Astrocyte (in vitro differentiated cells and primary cell): ENCODE results near the gene PRSS1. TPM values are rescaled to one million over a fixed set of nuclear protein-coding genes. Genes with fewer than 3 reads are reported as not detected.

Source experiments
- DNase-seq: peaks from one replicate; pipeline ENCODE4 v3.0.0-alpha.2; 2010; ENCODE audit warnings: low read depth
- FAIRE-seq: peaks from 2 replicates; lab custom pipeline; 2011; peaks lifted over from hg19 to GRCh38; lab: Jason Lieb, UNC
- H2AFZ ChIP-seq: 2 replicates; pipeline ENCODE4 v1.6.0; 2012; ENCODE audit warnings: low read depth, low read length, inconsistent platforms
- H3K27ac ChIP-seq: 2 replicates; pipeline ENCODE4 v1.5.1; 2011; ENCODE audit warnings: low read depth, low read length, inconsistent platforms
- H3K27me3 ChIP-seq: 2 replicates; pipeline ENCODE4 v1.6.0; 2011; ENCODE audit warnings: low read length, inconsistent platforms; ENCODE audit not compliant: insufficient read depth
- H3K36me3 ChIP-seq: 2 replicates; pipeline ENCODE4 v1.5.1; 2011; ENCODE audit warnings: low read length, inconsistent platforms; ENCODE audit not compliant: insufficient read depth
- H3K4me1 ChIP-seq: 2 replicates; pipeline ENCODE4 v1.5.1; 2011; ENCODE audit warnings: low read length, inconsistent platforms; ENCODE audit not compliant: insufficient read depth
- H3K4me2 ChIP-seq: 2 replicates; pipeline ENCODE4 v1.6.0; 2012; ENCODE audit warnings: low read length, inconsistent platforms
- H3K4me3 ChIP-seq: 2 replicates; pipeline ENCODE4 v1.5.1; 2011; ENCODE audit warnings: low read depth, mild to moderate bottlenecking, low read length, inconsistent platforms; ENCODE audit not compliant: insufficient read depth
- H3K79me2 ChIP-seq: 2 replicates; pipeline ENCODE4 v1.6.0; 2012; ENCODE audit warnings: mild to moderate bottlenecking, low read length, inconsistent platforms; ENCODE audit not compliant: insufficient read depth
- H3K9ac ChIP-seq: 2 replicates; pipeline ENCODE4 v1.6.0; 2012; ENCODE audit warnings: mild to moderate bottlenecking, low read length, inconsistent platforms
- H3K9me3 ChIP-seq: 2 replicates; pipeline ENCODE4 v1.5.1; 2012; ENCODE audit warnings: low read depth, mild to moderate bottlenecking, low read length, inconsistent platforms; ENCODE audit not compliant: insufficient read depth
- H4K20me1 ChIP-seq: 2 replicates; pipeline ENCODE4 v1.6.0; 2012; ENCODE audit warnings: low read length, inconsistent platforms; ENCODE audit not compliant: insufficient read depth
- H3K27ac Mint-ChIP-seq: one replicate; pipeline ENCODE4 v1.8.0; 2021; ENCODE audit warnings: mild to moderate bottlenecking, mixed read lengths; ENCODE audit not compliant: unreplicated experiment
- H3K27me3 Mint-ChIP-seq: one replicate; pipeline ENCODE4 v1.8.0; 2021; ENCODE audit warnings: low read depth, mixed read lengths; ENCODE audit not compliant: unreplicated experiment
- H3K36me3 Mint-ChIP-seq: one replicate; pipeline ENCODE4 v1.8.0; 2021; ENCODE audit warnings: low read depth, mixed read lengths; ENCODE audit not compliant: unreplicated experiment
- H3K4me1 Mint-ChIP-seq: one replicate; pipeline ENCODE4 v1.8.0; 2021; ENCODE audit warnings: low read depth, mixed read lengths; ENCODE audit not compliant: unreplicated experiment
- H3K4me3 Mint-ChIP-seq: one replicate; pipeline ENCODE4 v1.8.0; 2021; ENCODE audit warnings: mild to moderate bottlenecking, moderate library complexity, mixed read lengths; ENCODE audit not compliant: unreplicated experiment
- H3K9me3 Mint-ChIP-seq: one replicate; pipeline ENCODE4 v1.8.0; 2021; ENCODE audit warnings: mild to moderate bottlenecking, mixed read lengths; ENCODE audit not compliant: unreplicated experiment
- CTCF ChIP-seq: IDR thresholded peaks from 2 replicates; pipeline ENCODE4 v1.5.1; 2011; ENCODE audit warnings: low read depth, mild to moderate bottlenecking, inconsistent platforms, low read length, moderate library complexity; ENCODE audit not compliant: insufficient read depth
- EZH2 ChIP-seq: IDR thresholded peaks from 2 replicates; pipeline ENCODE4 v1.6.1; 2012; ENCODE audit warnings: mild to moderate bottlenecking, low read length, inconsistent platforms; ENCODE audit not compliant: insufficient read depth
- total RNA-seq: library from RNA; stranded (reverse); gene quantifications from 2 replicates; pipeline ENCODE4 v1.2.1, GENCODE V29; 2021

The PRSS1 gene
- total RNA-seq, 1 donor from 2014 or later: not detected

- no peaks in the 10 kb centered on the region for H3K36me3 Mint-ChIP-seq
Measured at GRCh38 chr7:142709921-142710320, 39.4 kb upstream of the PRSS1 start.

GRCh38 chr7:142711196-142711595 lies 38.1 kb upstream of the PRSS1 start:
- Histone ChIP-seq H3K36me3 (no peaks in the 10 kb centered on the region), H4K20me1 (no peaks in the 10 kb centered on the region), H3K9ac (no peak overlapping the region), H3K79me2 (no peaks in the 10 kb centered on the region), H3K27me3 (peaks cover 2% of the 10 kb centered on the region), H3K9me3 (no peaks in the 10 kb centered on the region), H3K4me3 (no peak overlapping the region), H3K4me2 (peak overlapping the region; percentile 10), H3K27ac (no peak overlapping the region), H3K4me1 (no peaks in the 10 kb centered on the region), H2AFZ (no peak overlapping the region)
- Mint-ChIP-seq H3K4me3 (no peak overlapping the region), H3K27ac (no peak overlapping the region), H3K36me3 (no peaks in the 10 kb centered on the region), H3K27me3 (peaks cover 2% of the 10 kb centered on the region), H3K9me3 (peaks cover 2% of the 10 kb centered on the region), H3K4me1 (peaks cover 5% of the 10 kb centered on the region)
- TF ChIP-seq CTCF (no peak), EZH2 (no peak)
- no peak for FAIRE-seq
- peak; percentile 8 for DNase-seq

More at GRCh38 chr7:142709921-142710320, 39.4 kb upstream of the PRSS1 start:
- H3K79me2 ChIP-seq: no peaks in the 10 kb centered on the region
- peaks cover 2% of the 10 kb centered on the region for H3K27me3 ChIP-seq
- H2AFZ ChIP-seq: no peak overlapping the region
- no peak for TF ChIP-seq EZH2
- TF ChIP-seq CTCF: no peak
- no peak overlapping the region for H3K4me3 ChIP-seq
- H3K36me3 ChIP-seq: no peaks in the 10 kb centered on the region
- FAIRE-seq (no peak), DNase-seq (no peak)
- Mint-ChIP-seq H3K9me3 (peaks cover 3% of the 10 kb centered on the region), H3K27ac (no peak overlapping the region), H3K27me3 (peaks cover 3% of the 10 kb centered on the region), H3K4me3 (no peak overlapping the region), H3K4me1 (peaks cover 5% of the 10 kb centered on the region)
- H3K27ac ChIP-seq: no peak overlapping the region
- H3K9me3 ChIP-seq: no peaks in the 10 kb centered on the region
- no peaks in the 10 kb centered on the region for H3K4me1 ChIP-seq
- H4K20me1 ChIP-seq: no peaks in the 10 kb centered on the region
- H3K9ac ChIP-seq: no peak overlapping the region
- H3K4me2 ChIP-seq: no peak overlapping the region

DNA sequence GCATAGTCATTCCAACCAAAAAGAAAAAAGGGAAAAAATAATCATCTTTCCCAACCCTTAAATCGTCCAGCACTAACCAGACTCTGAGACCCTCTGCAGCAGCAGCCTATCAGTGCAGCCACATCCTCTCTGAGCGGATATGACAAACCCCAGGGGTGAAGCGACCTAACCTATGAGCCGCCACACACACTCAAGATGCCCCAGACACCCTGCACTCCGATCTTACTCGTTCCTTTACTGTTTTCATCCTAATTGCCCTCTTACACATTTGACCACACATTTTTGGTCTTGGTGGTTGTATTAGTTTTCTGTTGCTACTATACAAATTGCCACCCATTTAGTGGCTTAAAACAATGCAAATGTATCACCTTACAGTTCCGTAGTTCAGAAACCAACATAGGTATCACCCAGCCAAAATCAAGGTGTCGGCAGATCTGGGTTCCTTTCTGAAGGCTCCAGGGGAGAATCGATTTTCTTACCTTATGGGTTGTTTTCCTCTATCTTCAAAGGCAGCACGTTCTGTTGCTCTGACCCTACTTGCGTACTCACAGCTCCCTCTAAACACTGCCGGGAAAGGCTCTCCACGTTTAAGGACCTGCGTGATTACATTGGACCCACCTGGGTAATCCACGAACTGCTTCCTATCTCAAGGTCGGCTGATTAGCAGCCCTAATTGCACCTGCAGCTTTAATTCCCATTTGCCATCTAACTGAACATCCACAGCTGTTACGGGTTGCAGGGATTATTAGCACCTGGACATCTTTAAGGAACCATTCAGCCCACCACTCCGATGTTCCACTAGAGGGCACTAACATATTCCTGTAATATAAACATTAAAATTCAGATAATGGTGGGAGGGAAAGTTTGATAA lies 37.3 kb upstream of the PRSS1 start:
- no peak overlapping the region for H3K9ac ChIP-seq
- H3K27ac Mint-ChIP-seq: no peak overlapping the region
- H3K27me3 Mint-ChIP-seq: peaks cover 4% of the 10 kb centered on the region
- peaks cover 2% of the 10 kb centered on the region for H3K27me3 ChIP-seq
- no peaks in the 10 kb centered on the region for H3K4me1 ChIP-seq
- no peaks in the 10 kb centered on the region for H4K20me1 ChIP-seq
- no peaks in the 10 kb centered on the region for H3K36me3 Mint-ChIP-seq
- H3K79me2 ChIP-seq: no peaks in the 10 kb centered on the region
- no peak overlapping the region for H3K27ac ChIP-seq
- peak overlapping the region; percentile 10 for H3K4me2 ChIP-seq
- no peaks in the 10 kb centered on the region for H3K36me3 ChIP-seq
- H3K9me3 Mint-ChIP-seq: peaks cover 2% of the 10 kb centered on the region
- no peak overlapping the region for H2AFZ ChIP-seq
- H3K4me1 Mint-ChIP-seq: peaks cover 7% of the 10 kb centered on the region
- TF ChIP-seq EZH2: no peak
- TF ChIP-seq CTCF: peak; percentile 64
- no peak overlapping the region for H3K4me3 ChIP-seq
- DNase-seq (peak; percentile 10), FAIRE-seq (no peak)
- no peak overlapping the region for H3K4me3 Mint-ChIP-seq
- no peaks in the 10 kb centered on the region for H3K9me3 ChIP-seq
